CD4-positive, alpha-beta memory T cell (primary cell): ENCODE measurements around the gene C20orf144. TPM values are rescaled to one million over a fixed set of nuclear protein-coding genes. Genes with fewer than 3 reads are reported as not detected.
"Not testable (repeated sequence)": the region's sequence is repeated elsewhere in the genome, so short reads cannot be mapped to it uniquely, and the experiment has no call there.

Experiments
- CTCF ChIA-PET: fragments of 350-600 bp; sonication (Branson Sonifier 250); formaldehyde crosslinking; loops from one replicate; lab custom pipeline; 2021; ENCODE audit warnings: inconsistent platforms; ENCODE audit not compliant: partially characterized antibody; lab: Charles Lee
- POLR2A ChIA-PET: fragments of 350-600 bp; sonication (Branson Sonifier 250); formaldehyde crosslinking; loops from one replicate; lab custom pipeline; 2021; ENCODE audit not compliant: partially characterized antibody; lab: Charles Lee
- DNase-seq, 5 donors: peaks; one replicate each; pipeline versions ENCODE4 v3.0.0 to v3.0.0-alpha.2; 2020 to 2022; ENCODE audit warnings: mixed read lengths in 1 of 5
- H3K27ac ChIP-seq: one replicate; pipeline ENCODE4 v1.7.0; 2013; ENCODE audit warnings: low read depth, low read length
- H3K27me3 ChIP-seq: 2 replicates; pipeline ENCODE4 v1.7.0; 2013; ENCODE audit warnings: mild to moderate bottlenecking, low read length, moderate library complexity; ENCODE audit not compliant: insufficient read depth
- H3K36me3 ChIP-seq: 2 replicates; pipeline ENCODE4 v1.7.0; 2013; ENCODE audit warnings: mild to moderate bottlenecking, low read length, moderate library complexity; ENCODE audit not compliant: insufficient read depth
- H3K4me1 ChIP-seq: 2 replicates; pipeline ENCODE4 v1.7.0; 2013; ENCODE audit warnings: mild to moderate bottlenecking, low read length, moderate library complexity; ENCODE audit not compliant: insufficient read depth
- H3K4me3 ChIP-seq, 2 donors: one replicate each; pipeline ENCODE4 v1.7.0; 2013; ENCODE audit warnings: low read length in 2 of 2, mild to moderate bottlenecking in 1 of 2
- H3K9me3 ChIP-seq, 2 donors: one replicate each; pipeline ENCODE4 v1.7.0; 2013; ENCODE audit warnings: low read length in 2 of 2, control low read depth in 1 of 2; ENCODE audit not compliant: control insufficient read depth in 1 of 2
- H3K27ac Mint-ChIP-seq, 7 donors: one replicate each; pipeline ENCODE4 v1.8.0; 2020 to 2021; ENCODE audit warnings: mixed read lengths in 7 of 7, mild to moderate bottlenecking in 6 of 7, inconsistent platforms in 3 of 7, moderate library complexity in 3 of 7
- H3K27me3 Mint-ChIP-seq, 2 donors: one replicate each; pipeline ENCODE4 v1.8.0; 2020 to 2021; ENCODE audit warnings: mixed read lengths in 2 of 2
- H3K36me3 Mint-ChIP-seq, 2 donors: one replicate each; pipeline ENCODE4 v1.8.0; 2020 to 2021; ENCODE audit warnings: mixed read lengths in 2 of 2, inconsistent platforms in 1 of 2, mild to moderate bottlenecking in 1 of 2
- H3K4me1 Mint-ChIP-seq, 4 donors: one replicate each; pipeline ENCODE4 v1.8.0; 2020 to 2021; ENCODE audit warnings: mixed read lengths in 4 of 4, mild to moderate bottlenecking in 1 of 4
- H3K4me3 Mint-ChIP-seq, 8 donors: one replicate each; pipeline ENCODE4 v1.8.0; 2020 to 2021; ENCODE audit warnings: mixed read lengths in 8 of 8, mild to moderate bottlenecking in 7 of 8, moderate library complexity in 6 of 8, inconsistent platforms in 3 of 8
- H3K9me3 Mint-ChIP-seq, 8 donors: one replicate each; pipeline ENCODE4 v1.8.0; 2020 to 2021; ENCODE audit warnings: mixed read lengths in 8 of 8, mild to moderate bottlenecking in 5 of 8, inconsistent platforms in 3 of 8, moderate library complexity in 1 of 8
- intact Hi-C: fragments of 100-400 bp; cut with micrococcal nuclease; formaldehyde crosslinking; loops from one replicate; pipeline ENCODE4 v1.15.1; 2023
- polyA plus RNA-seq, 2 donors: library from polyadenylated mRNA; unstranded; fragments of 300-500 nt; fragmentation: Illumina TruSeq; gene quantifications; one replicate each; pipeline ENCODE4 v1.2.3, GENCODE V29; 2021
- total RNA-seq, 2 experiments: library from RNA; stranded (reverse); gene quantifications; one replicate each; pipeline ENCODE4 v1.2.3, GENCODE V29; 2021

C20orf144 gene
- total and polyA plus RNA-seq, 4 experiments from 2014 or later, result 0.61 TPM; not detected in 2

GRCh38 chr20:33644313-33645071, 17.6 kb upstream of the C20orf144 start:
- Mint-ChIP-seq H3K36me3 (peaks cover 29 to 51% of the 10 kb centered on the region in 2 donors), H3K27ac (peak overlapping the region in 1 of 7 donors; percentile 6), H3K27me3 (no peaks in the 10 kb centered on the region), H3K4me1 (peaks cover 6 to 29% (median 8%) of the 10 kb centered on the region in 4 donors), H3K9me3 (no peaks in the 10 kb centered on the region), H3K4me3 (no peak overlapping the region)
- Histone ChIP-seq H3K27ac (no peak overlapping the region), H3K36me3 (peaks cover 41% of the 10 kb centered on the region), H3K9me3 (no peaks in the 10 kb centered on the region), H3K4me3 (no peak overlapping the region), H3K27me3 (no peaks in the 10 kb centered on the region), H3K4me1 (peaks cover 12% of the 10 kb centered on the region)
- ChIA-PET CTCF (no interaction called here), POLR2A (no interaction called here)
- no peak for DNase-seq
- intact Hi-C loops, result no loop called here

- peaks cover 7 to 33% (median 8%) of the 10 kb centered on the region in 4 donors for H3K4me1 Mint-ChIP-seq
- intact Hi-C loops, result no loop called here
- H3K4me3 Mint-ChIP-seq, result no peak overlapping the region
- Histone ChIP-seq H3K9me3 (no peaks in the 10 kb centered on the region), H3K27ac (no peak overlapping the region), H3K4me3 (no peak overlapping the region), H3K4me1 (peaks cover 12% of the 10 kb centered on the region), H3K36me3 (peaks cover 36% of the 10 kb centered on the region), H3K27me3 (no peaks in the 10 kb centered on the region)
- DNase-seq, result no peak
- no peaks in the 10 kb centered on the region for H3K9me3 Mint-ChIP-seq
- H3K27ac Mint-ChIP-seq, result no peak overlapping the region
- peaks cover 23 to 46% of the 10 kb centered on the region in 2 donors for H3K36me3 Mint-ChIP-seq
- CTCF ChIA-PET, result no interaction called here
- H3K27me3 Mint-ChIP-seq, result no peaks in the 10 kb centered on the region
- POLR2A ChIA-PET, result no interaction called here
Observed at GRCh38 chr20:33645072-33645358, 17.1 kb upstream of the C20orf144 start.

- no peaks in the 10 kb centered on the region for H3K9me3 Mint-ChIP-seq
Observed at GRCh38 chr20:33645396-33645795, 16.7 kb upstream of the C20orf144 start.

GRCh38 chr20:33646191-33646590, 15.9 kb upstream of the C20orf144 start:
- Mint-ChIP-seq H3K9me3 (no peaks in the 10 kb centered on the region), H3K4me3 (no peak overlapping the region), H3K4me1 (peaks cover 7 to 34% (median 8%) of the 10 kb centered on the region in 4 donors), H3K27me3 (no peaks in the 10 kb centered on the region), H3K36me3 (peaks cover 15 to 36% of the 10 kb centered on the region in 2 donors), H3K27ac (peak overlapping the region in 1 of 7 donors; percentile 36)
- no peaks in the 10 kb centered on the region for H3K27me3 ChIP-seq
- H3K36me3 ChIP-seq, result peaks cover 30% of the 10 kb centered on the region
- peaks cover 12% of the 10 kb centered on the region for H3K4me1 ChIP-seq
- H3K27ac ChIP-seq, result no peak overlapping the region
- intact Hi-C loops, result no loop called here
- H3K9me3 ChIP-seq, result no peaks in the 10 kb centered on the region
- H3K4me3 ChIP-seq, result no peak overlapping the region
- POLR2A ChIA-PET, result no interaction called here
- no peak for DNase-seq
- CTCF ChIA-PET, result no interaction called here

More at GRCh38 chr20:33645396-33645795, 16.7 kb upstream of the C20orf144 start:
- Mint-ChIP-seq H3K36me3 (peaks cover 20 to 42% of the 10 kb centered on the region in 2 donors), H3K4me1 (peaks cover 7 to 33% (median 8%) of the 10 kb centered on the region in 4 donors), H3K27ac (peak overlapping the region in 4 of 7 donors; percentile 24 to 62 (median 40)), H3K27me3 (no peaks in the 10 kb centered on the region), H3K4me3 (no peak overlapping the region)
- intact Hi-C loops, result no loop called here
- peaks cover 32% of the 10 kb centered on the region for H3K36me3 ChIP-seq
- ChIA-PET POLR2A (no interaction called here), CTCF (no interaction called here)
- H3K4me1 ChIP-seq, result peaks cover 12% of the 10 kb centered on the region
- DNase-seq, result no peak
- H3K4me3 ChIP-seq, result no peak overlapping the region
- no peak overlapping the region for H3K27ac ChIP-seq
- H3K9me3 ChIP-seq, result no peaks in the 10 kb centered on the region
- H3K27me3 ChIP-seq, result no peaks in the 10 kb centered on the region

GRCh38 chr20:33646959-33647602, 15.0 kb upstream of the C20orf144 start:
- H3K36me3 Mint-ChIP-seq, result peaks cover 12 to 31% of the 10 kb centered on the region in 2 donors
- H3K4me3 ChIP-seq, H3K4me3 Mint-ChIP-seq, H3K9me3 ChIP-seq, DNase-seq, intact Hi-C loops, H3K27ac ChIP-seq, H3K27me3 Mint-ChIP-seq, H3K27me3 ChIP-seq, H3K9me3 Mint-ChIP-seq: not testable (repeated sequence)
- Histone ChIP-seq H3K36me3 (peaks cover 24% of the 10 kb centered on the region), H3K4me1 (peaks cover 12% of the 10 kb centered on the region)
- peak overlapping the region in 3 of 7 donors; percentile 28 to 94 (median 31) for H3K27ac Mint-ChIP-seq
- ChIA-PET CTCF (interaction anchor here (0.6 to 2.6 kb wide), 2 partner anchors 21 to 555 kb away, joined by 3 to 9 read pairs; no protein-coding TSS in a partner anchor), POLR2A (interaction anchor here (1.7 to 1.8 kb wide), 2 partner anchors 16 to 157 kb away, joined by 4 read pairs; partner anchors contain the start of gene CBFA2T2)
- H3K4me1 Mint-ChIP-seq, result peaks cover 9 to 39% (median 9%) of the 10 kb centered on the region in 4 donors

- no peaks in the 10 kb centered on the region for H3K27me3 ChIP-seq
- POLR2A ChIA-PET, result interaction anchor here (1.7 to 1.8 kb wide), 2 partner anchors 15 to 158 kb away, joined by 4 read pairs; partner anchors contain the start of gene CBFA2T2
- H3K9me3 ChIP-seq, result no peaks in the 10 kb centered on the region
- DNase-seq, result no peak
- H3K4me1 Mint-ChIP-seq, result peaks cover 9 to 39% (median 10%) of the 10 kb centered on the region in 4 donors
- peaks cover 12% of the 10 kb centered on the region for H3K4me1 ChIP-seq
- no peak overlapping the region for H3K27ac ChIP-seq
- H3K36me3 Mint-ChIP-seq, result peaks cover 11 to 27% of the 10 kb centered on the region in 2 donors
- peak overlapping the region in 6 of 7 donors; percentile 25 to 94 (median 68) for H3K27ac Mint-ChIP-seq
- H3K9me3 Mint-ChIP-seq, result no peaks in the 10 kb centered on the region
- peak overlapping the region in 5 of 8 donors; percentile 15 to 59 (median 52) for H3K4me3 Mint-ChIP-seq
- CTCF ChIA-PET, result interaction anchor here (0.6 to 2.6 kb wide), 3 partner anchors 15 to 554 kb away, joined by 3 to 9 read pairs (median 3); no protein-coding TSS in a partner anchor
- no peak overlapping the region for H3K4me3 ChIP-seq
- no peaks in the 10 kb centered on the region for H3K27me3 Mint-ChIP-seq
- peaks cover 22% of the 10 kb centered on the region for H3K36me3 ChIP-seq
- intact Hi-C loops, result no loop called here
Observed at GRCh38 chr20:33647603-33648395, 14.3 kb upstream of the C20orf144 start.
